Sigmoid colon (tissue), 7 donors: Measurements from ENCODE around the gene GALNT17. TPM values are rescaled to one million over a fixed set of nuclear protein-coding genes. Genes with fewer than 3 reads are reported as not detected.

Experiments used
- DNase-seq: peaks from one replicate; pipeline ENCODE4 v3.0.0-alpha.2; 2019
- H3K27ac ChIP-seq, 4 donors: fragments of 200-600 bp; sonication (generic); one replicate each; pipeline ENCODE4 v1.5.1; 2016 to 2019; ENCODE audit warnings: mild to moderate bottlenecking in 1 of 4
- H3K27me3 ChIP-seq, 3 donors: fragments of 200-600 bp; sonication (generic); one replicate each; pipeline ENCODE4 v1.5.1; 2019; ENCODE audit warnings: mild to moderate bottlenecking in 1 of 3
- H3K36me3 ChIP-seq, 4 donors: fragments of 200-600 bp; sonication (generic); one replicate each; pipeline ENCODE4 v1.5.1; 2016 to 2019
- H3K4me1 ChIP-seq, 4 donors: fragments of 200-600 bp; sonication (generic); one replicate each; pipeline ENCODE4 v1.5.1; 2017 to 2019
- H3K4me3 ChIP-seq, 4 donors: fragments of 200-600 bp; sonication (generic); one replicate each; pipeline ENCODE4 v1.5.1; 2017 to 2019; ENCODE audit warnings: mild to moderate bottlenecking in 2 of 4, moderate library complexity in 1 of 4
- H3K9me3 ChIP-seq, 4 donors: fragments of 200-600 bp in 3 of 4; sonication (generic) in 3 of 4; one replicate each; pipeline versions ENCODE4 v1.5.1 to v1.6.1; 2013 to 2019
- CTCF ChIP-seq, 4 experiments: fragments of 450-650 bp in 3 of 4; fragments of 200-600 bp in 1 of 4; IDR thresholded peaks; one replicate each; pipeline ENCODE4 v1.5.1; 2016 to 2019; ENCODE audit warnings: antibody characterized with exemption in 4 of 4, mild to moderate bottlenecking in 3 of 4, moderate library complexity in 2 of 4
- EP300 ChIP-seq, 4 donors: sonication (generic); formaldehyde crosslinking; IDR thresholded peaks; one replicate each; pipeline ENCODE4 v1.6.1; 2017; ENCODE audit warnings: antibody characterized with exemption in 4 of 4
- POLR2A ChIP-seq, 2 donors: fragments of 450-650 bp; IDR thresholded peaks; one replicate each; pipeline ENCODE4 v1.6.1; 2016; ENCODE audit warnings: antibody characterized with exemption in 2 of 2, mild to moderate bottlenecking in 2 of 2, moderate library complexity in 2 of 2
- POLR2AphosphoS5 ChIP-seq, 4 donors: sonication (generic); formaldehyde crosslinking; IDR thresholded peaks; one replicate each; pipeline ENCODE4 v1.6.1; 2017; ENCODE audit warnings: antibody characterized with exemption in 4 of 4
- WGBS, 2 donors: extraction: QIAGEN DNeasy Blood & Tissue Kit; methylation state at CpG; one replicate each; pipeline ENCODE4 v1.1.7; 2013; 5-methylcytosine and 5-hydroxymethylcytosine counted together
- intact Hi-C: fragments of 100-400 bp; cut with DNase I; formaldehyde crosslinking; loops from one replicate; pipeline ENCODE4 v1.15.1; 2023
- polyA plus RNA-seq, 3 donors: library from polyadenylated mRNA; stranded (reverse); fragments of 200-250 nt; gene quantifications; one replicate each; pipeline ENCODE4 v1.2.3, GENCODE V29; 2013
- total RNA-seq, 4 donors: library from RNA; depleted of rRNA; stranded (reverse); fragments of >200 nt; gene quantifications; one replicate each; pipeline ENCODE4 v1.1.0, GENCODE V29; 2016
- donor health status: healthy with polysubstance abuse.
- donor health status: Bipolar disorder and iron deficiency.
- donor health status: healthy.

GALNT17 gene
- total and polyA plus RNA-seq, 7 donors: 1.8 to 45.4 (median 15.1) TPM; not detected in 1

GRCh38 chr7:71278257-71278656, 146.3 kb downstream of the GALNT17 start:
- no peak for DNase-seq
- no peaks in the 10 kb centered on the region for H3K27me3 ChIP-seq

GRCh38 chr7:71281261-71281660, 149.3 kb downstream of the GALNT17 start:
- Histone ChIP-seq H3K27me3 (no peaks in the 10 kb centered on the region), H3K9me3 (peaks cover 0 to 11% (median 0%) of the 10 kb centered on the region in 4 donors), H3K27ac (no peak overlapping the region), H3K36me3 (no peaks in the 10 kb centered on the region), H3K4me1 (peaks cover 0 to 23% (median 15%) of the 10 kb centered on the region in 4 donors), H3K4me3 (no peak overlapping the region)
- TF ChIP-seq CTCF (IDR thresholded peaks at IDR 0.05) (no peak), POLR2A (IDR thresholded peaks at IDR 0.05) (no peak), POLR2AphosphoS5 (IDR thresholded peaks at IDR 0.05) (no peak), EP300 (IDR thresholded peaks at IDR 0.05) (no peak)
- no peak for DNase-seq
- 68 to 70% methylated on average over 2 of the region's 2 CpGs for WGBS, 2 donors
- intact Hi-C loops: no loop called here

More at GRCh38 chr7:71278257-71278656, 146.3 kb downstream of the GALNT17 start:
- intact Hi-C loops: no loop called here
- TF ChIP-seq POLR2AphosphoS5 (IDR thresholded peaks at IDR 0.05) (peak in 3 of 4 donors; percentile 41 to 50 (median 45)), POLR2A (IDR thresholded peaks at IDR 0.05) (no peak), EP300 (IDR thresholded peaks at IDR 0.05) (peak in 2 of 4 donors; percentile 28 to 38)
- 91 to 93% methylated on average over 2 of the region's 2 CpGs for WGBS, 2 donors
- Histone ChIP-seq H3K9me3 (peaks cover 0 to 15% (median 0%) of the 10 kb centered on the region in 4 donors), H3K36me3 (no peaks in the 10 kb centered on the region), H3K4me3 (no peak overlapping the region), H3K4me1 (peaks cover 0 to 39% (median 24%) of the 10 kb centered on the region in 4 donors), H3K27ac (peak overlapping the region; percentile 24 to 77 (median 76))

GRCh38 chr7:71283802-71284201, 151.9 kb downstream of the GALNT17 start:
- Histone ChIP-seq H3K4me1 (peaks cover 0 to 21% (median 18%) of the 10 kb centered on the region in 4 donors), H3K9me3 (peaks cover 0 to 11% (median 0%) of the 10 kb centered on the region in 4 donors), H3K36me3 (no peaks in the 10 kb centered on the region), H3K27me3 (no peaks in the 10 kb centered on the region), H3K4me3 (no peak overlapping the region), H3K27ac (no peak overlapping the region)
- 72 to 80% methylated on average over 11 of the region's 11 CpGs for WGBS, 2 donors
- intact Hi-C loops: no loop called here
- no peak for TF ChIP-seq EP300 (IDR thresholded peaks at IDR 0.05)
- no peak for TF ChIP-seq POLR2A (IDR thresholded peaks at IDR 0.05)
- no peak for TF ChIP-seq CTCF (IDR thresholded peaks at IDR 0.05)
- TF ChIP-seq POLR2AphosphoS5 (IDR thresholded peaks at IDR 0.05): no peak
- DNase-seq: no peak

- intact Hi-C loops: no loop called here
Measured at GRCh38 chr7:71285571-71286145, 153.7 kb downstream of the GALNT17 start.

More at GRCh38 chr7:71285571-71286145, 153.7 kb downstream of the GALNT17 start:
- H3K4me1 ChIP-seq: peaks cover 0 to 31% (median 25%) of the 10 kb centered on the region in 4 donors
- H3K9me3 ChIP-seq: peaks cover 0 to 6% (median 0%) of the 10 kb centered on the region in 4 donors
- H3K27me3 ChIP-seq: no peaks in the 10 kb centered on the region
- no peak for TF ChIP-seq POLR2AphosphoS5 (IDR thresholded peaks at IDR 0.05)
- TF ChIP-seq EP300 (IDR thresholded peaks at IDR 0.05): no peak
- TF ChIP-seq POLR2A (IDR thresholded peaks at IDR 0.05): no peak
- TF ChIP-seq CTCF (IDR thresholded peaks at IDR 0.05): no peak
- DNase-seq: no peak
- H3K4me3 ChIP-seq: no peak overlapping the region
- H3K27ac ChIP-seq: peak overlapping the region in 3 of 4 donors; percentile 69 to 78 (median 76)
- H3K36me3 ChIP-seq: no peaks in the 10 kb centered on the region
- WGBS, 2 donors: 81 to 84% methylated on average over 4 of the region's 4 CpGs
